Endothelial cell of umbilical vein (primary cell): ENCODE data around the gene NMT1. TPM values are rescaled to one million over a fixed set of nuclear protein-coding genes. Genes with fewer than 3 reads are reported as not detected.

Experiments used
- BruUV-seq: library from RNA; stranded (reverse); fragments of 400-500 nt; replicated peaks from 2 replicates; lab custom pipeline; 2021; lab: Mats Ljungman, UMichigan
- CTCF ChIA-PET: fragments of 300-600, 350-600 bp; sonication (Branson Sonifier 250); formaldehyde crosslinking; loops from one replicate; lab custom pipeline; 2021; ENCODE audit warnings: antibody characterized with exemption, inconsistent platforms; lab: Charles Lee
- POLR2A ChIA-PET: fragments of 300-600, 350-600 bp; sonication (Branson Sonifier 250); formaldehyde crosslinking; loops from one replicate; lab custom pipeline; 2021; ENCODE audit warnings: antibody characterized with exemption, inconsistent platforms; lab: Charles Lee
- DNase-seq: peaks from one replicate; pipeline ENCODE4 v3.0.0-alpha.2; 2011; ENCODE audit warnings: low read depth, low spot score
- FAIRE-seq: peaks from 2 replicates; lab custom pipeline; 2011; peaks lifted over from hg19 to GRCh38; lab: Jason Lieb, UNC
- H2AFZ ChIP-seq: 2 replicates; pipeline ENCODE4 v1.6.0; 2012; ENCODE audit warnings: low read depth, low read length, control low read depth, inconsistent platforms
- H3K27ac ChIP-seq: 2 replicates; pipeline ENCODE4 v1.5.1; 2011; ENCODE audit warnings: low read depth, mild to moderate bottlenecking, control low read depth, low read length, moderate library complexity; ENCODE audit not compliant: insufficient read depth
- H3K27me3 ChIP-seq, 2 experiments: 2 replicates each; pipeline versions ENCODE4 v1.6.0 to v1.6.1; 2011; ENCODE audit warnings: low read length in 2 of 2, mixed read lengths in 1 of 2; ENCODE audit not compliant: control insufficient read depth in 2 of 2, insufficient read depth in 2 of 2
- H3K36me3 ChIP-seq, 2 experiments: 2 replicates in 1 of 2; 3 replicates in 1 of 2; pipeline ENCODE4 v1.5.1; 2011; ENCODE audit warnings: low read length in 2 of 2, mild to moderate bottlenecking in 1 of 2, moderate library complexity in 1 of 2; ENCODE audit not compliant: control insufficient read depth in 2 of 2, insufficient read depth in 2 of 2; ENCODE audit errors: extremely low read depth in 1 of 2
- H3K4me1 ChIP-seq: 3 replicates; pipeline ENCODE4 v1.5.1; 2011; ENCODE audit warnings: mild to moderate bottlenecking, low read length; ENCODE audit not compliant: control insufficient read depth, insufficient read depth; ENCODE audit errors: extremely low read depth
- H3K4me2 ChIP-seq: 2 replicates; pipeline ENCODE4 v1.6.1; 2011; ENCODE audit warnings: low read length, control low read depth, mixed read lengths; ENCODE audit not compliant: insufficient read depth
- H3K4me3 ChIP-seq, 3 experiments: fragments of 200-600 bp in 1 of 3; sonication (generic), shearing (Covaris generic) in 1 of 3; replicated peaks in 1 of 3; 2 replicates each; pipeline ENCODE4 v1.5.1; 2011 to 2016; ENCODE audit warnings: control low read depth in 3 of 3, low read length in 3 of 3, mild to moderate bottlenecking in 2 of 3, inconsistent platforms in 1 of 3, low read depth in 1 of 3, moderate library complexity in 1 of 3; ENCODE audit not compliant: insufficient read depth in 1 of 3
- H3K79me2 ChIP-seq: 2 replicates; pipeline ENCODE4 v1.6.0; 2012; ENCODE audit warnings: low read length, inconsistent platforms; ENCODE audit not compliant: control insufficient read depth, insufficient read depth
- H3K9ac ChIP-seq: replicated peaks from 2 replicates; pipeline ENCODE3; 2011; ENCODE audit warnings: low read length, control low read depth; ENCODE audit not compliant: insufficient read depth; ENCODE audit errors: extremely low read depth
- H3K9me1 ChIP-seq: replicated peaks from 3 replicates; pipeline ENCODE4 v1.6.0; 2011; ENCODE audit warnings: mild to moderate bottlenecking, low read length; ENCODE audit not compliant: control insufficient read depth, insufficient read depth; ENCODE audit errors: extremely low read depth
- H3K9me3 ChIP-seq: replicated peaks from 2 replicates; pipeline ENCODE4 v1.5.1; 2012; ENCODE audit warnings: low read length, inconsistent platforms; ENCODE audit not compliant: control insufficient read depth, insufficient read depth
- H4K20me1 ChIP-seq: replicated peaks from 2 replicates; pipeline ENCODE3; 2011; ENCODE audit warnings: mild to moderate bottlenecking, low read length; ENCODE audit not compliant: control insufficient read depth, insufficient read depth; ENCODE audit errors: extremely low read depth
- CTCF ChIP-seq, 2 donors: IDR thresholded peaks; 1 replicate in 1 of 2; 2 replicates in 1 of 2; pipeline ENCODE4 v1.5.1; 2011; ENCODE audit warnings: low read length in 2 of 2, mild to moderate bottlenecking in 2 of 2, moderate library complexity in 2 of 2, control low read depth in 1 of 2, inconsistent platforms in 1 of 2, low read depth in 1 of 2; ENCODE audit not compliant: insufficient read depth in 1 of 2; ENCODE audit errors: extremely low read depth in 1 of 2
- EZH2 ChIP-seq: IDR thresholded peaks from 2 replicates; pipeline ENCODE4 v1.6.1; 2012; ENCODE audit warnings: borderline replicate concordance, low read depth, mild to moderate bottlenecking, moderate library complexity, low read length, inconsistent platforms; ENCODE audit not compliant: severe bottlenecking
- FOS ChIP-seq: IDR thresholded peaks from 2 replicates; pipeline ENCODE4 v1.6.1; 2011; ENCODE audit warnings: mild to moderate bottlenecking, low read length, moderate library complexity, borderline replicate concordance; ENCODE audit not compliant: insufficient read depth
- GATA2 ChIP-seq: IDR thresholded peaks from 2 replicates; pipeline ENCODE4 v1.7.0; 2011; ENCODE audit warnings: low read depth, mild to moderate bottlenecking, moderate library complexity, mixed read lengths, low read length; ENCODE audit not compliant: insufficient read length, insufficient read depth
- JUN ChIP-seq: IDR thresholded peaks from 2 replicates; pipeline ENCODE4 v1.6.1; 2011; ENCODE audit warnings: borderline replicate concordance, low read depth; ENCODE audit not compliant: insufficient read length, insufficient read depth
- MYC ChIP-seq: IDR thresholded peaks from one replicate; pipeline ENCODE4 v1.6.1; 2011; ENCODE audit warnings: mild to moderate bottlenecking, low read depth, low read length
- POLR2A ChIP-seq: IDR thresholded peaks from 2 replicates; pipeline ENCODE4 v1.6.1; 2012; ENCODE audit warnings: low read depth, mild to moderate bottlenecking, control low read depth, low read length
- POLR2AphosphoS5 ChIP-seq: IDR thresholded peaks from 2 replicates; pipeline ENCODE4 v1.6.1; 2012; ENCODE audit warnings: low read depth, mild to moderate bottlenecking, control low read depth, low read length, moderate library complexity; ENCODE audit not compliant: insufficient read depth
- dilution Hi-C: fragments of 300-500 bp; cut with MboI; formaldehyde crosslinking; loops from one replicate; pipeline ENCODE4 v1.15.0; 2019; ENCODE audit warnings: low sequenced_read_pairs; ENCODE audit not compliant: extremely low pct_ligation_motif_present
- intact Hi-C: fragments of 100-400 bp; cut with micrococcal nuclease; formaldehyde crosslinking; loops from one replicate; pipeline ENCODE4 v1.10.0; 2022
- polyA plus RNA-seq, 4 experiments: library from polyadenylated mRNA; depleted of rRNA in 3 of 4; stranded (reverse) in 3 of 4; unstranded in 1 of 4; fragments of >200 nt; gene quantifications; 2 replicates each; pipeline versions ENCODE4 v1.2.1 to v1.2.3, GENCODE V29; 2011 to 2012; ENCODE audit warnings: missing spikeins in 1 of 4
- total RNA-seq: library from RNA; stranded (reverse); gene quantifications from 2 replicates; pipeline ENCODE4 v1.2.3, GENCODE V29; 2021
- TF ChIP-seq, protein P1 (sequence below): IDR thresholded peaks from 2 replicates; pipeline ENCODE4 v1.6.1; 2011; ENCODE audit not compliant: insufficient read depth, insufficient read length

Gene NMT1
- total and polyA plus RNA-seq, 2 donors (not counting 3 experiments of a cell fraction or from before 2014, with no cell fraction given), result 37.6 to 135 TPM

DNA sequence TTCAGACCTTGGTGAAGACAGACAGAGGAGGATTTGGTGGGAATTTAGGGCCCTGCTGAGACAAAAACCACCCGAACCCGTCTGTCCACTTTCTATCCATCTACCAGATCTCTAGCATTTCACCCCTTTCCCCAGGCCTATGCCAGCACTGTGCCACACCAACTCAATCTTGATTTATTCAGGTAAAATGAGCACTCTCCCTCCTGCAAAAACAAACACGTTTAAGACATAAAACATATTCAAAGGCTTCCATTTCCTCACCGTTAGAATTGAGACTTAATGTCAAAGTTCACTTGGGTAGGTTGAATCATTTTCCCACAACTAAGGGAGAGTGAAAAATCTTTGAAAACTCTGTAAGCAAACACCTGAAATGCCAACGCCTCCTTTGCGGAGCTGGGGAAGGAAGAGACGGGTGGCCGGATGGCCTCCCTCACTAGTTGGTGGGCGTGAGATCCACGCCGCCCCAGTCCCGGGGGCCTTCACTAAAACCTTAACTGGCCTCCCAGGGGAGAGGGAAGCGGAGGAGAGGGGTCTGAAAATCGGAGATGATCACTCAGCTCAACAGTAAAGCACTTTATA lies 10.5 kb upstream of the NMT1 start:
- ChIA-PET POLR2A (no interaction called here), CTCF (interaction anchor here (0.8 to 2.9 kb wide), 11 partner anchors 10 to 206 kb away, joined by 3 to 9 read pairs (median 4); partner anchors contain the start of genes ACBD4 and NMT1)
- Histone ChIP-seq H3K4me3 (peak overlapping the region; percentile 41 to 97 (median 95)), H3K4me1 (peaks cover 16% of the 10 kb centered on the region), H3K27me3 (no peaks in the 10 kb centered on the region), H3K9me1 (no peaks in the 10 kb centered on the region), H3K79me2 (peaks cover 25% of the 10 kb centered on the region), H3K9me3 (no peaks in the 10 kb centered on the region), H3K36me3 (no peaks in the 10 kb centered on the region), H4K20me1 (no peaks in the 10 kb centered on the region), H3K27ac (peak overlapping the region; percentile 97), H3K4me2 (peak overlapping the region; percentile 96), H2AFZ (peak overlapping the region; percentile 95), H3K9ac (peak overlapping the region; percentile 99)
- BruUV-seq, result TSS peak; percentile 75
- FAIRE-seq, result no peak
- peak; percentile 44 for DNase-seq
- no peak for TF ChIP-seq CTCF (IDR thresholded peaks at IDR 0.05; ENCODE audit: extremely low read depth in 1 of 2, insufficient read depth in 1 of 2, low read depth in 1 of 2, low read length in 2 of 2)
- intact Hi-C loops, result loop anchor here (1.0 to 5.0 kb wide), 3 partner anchors 11 to 83 kb away; partner anchors contain the start of gene NMT1
- dilution Hi-C loops, result no loop called here

GRCh38 chr17:45051060-45051719 lies 9.9 kb upstream of the NMT1 start, which contains the start of gene DCAKD:
Gene DCAKD (minus strand): TSS chr17:45051632. CDS start chr17:45034885, 16,747 bp downstream.
- Histone ChIP-seq H3K9me1 (no peaks in the 10 kb centered on the region), H4K20me1 (no peaks in the 10 kb centered on the region), H3K27ac (peak within 1 kb of the TSS; percentile 97), H3K4me2 (peak within 1 kb of the TSS; percentile 96), H3K79me2 (peaks cover 23% of the 10 kb centered on the region), H3K4me3 (peak within 1 kb of the TSS; percentile 69 to 97 (median 95)), H3K27me3 (no peaks in the 10 kb centered on the region), H2AFZ (peak within 1 kb of the TSS; percentile 95), H3K9me3 (no peaks in the 10 kb centered on the region), H3K4me1 (peaks cover 16% of the 10 kb centered on the region), H3K36me3 (no peaks in the 10 kb centered on the region), H3K9ac (peak within 1 kb of the TSS; percentile 99)
- ChIA-PET POLR2A (no interaction called here), CTCF (interaction anchor here (0.8 to 2.9 kb wide), 11 partner anchors 9 to 207 kb away, joined by 3 to 9 read pairs (median 4); partner anchors contain the start of genes ACBD4 and NMT1)
- peak; percentile 95 for DNase-seq
- TF ChIP-seq, protein P1, sequence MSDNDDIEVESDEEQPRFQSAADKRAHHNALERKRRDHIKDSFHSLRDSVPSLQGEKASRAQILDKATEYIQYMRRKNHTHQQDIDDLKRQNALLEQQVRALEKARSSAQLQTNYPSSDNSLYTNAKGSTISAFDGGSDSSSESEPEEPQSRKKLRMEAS, result no peak
- TF ChIP-seq EZH2, result no peak
- no peak for TF ChIP-seq MYC
- TF ChIP-seq FOS, result no peak
- TF ChIP-seq POLR2AphosphoS5, result peak; percentile 93
- TF ChIP-seq GATA2, result no peak
- peak; percentile 94 for TF ChIP-seq POLR2A
- no peak for TF ChIP-seq JUN
- no peak for TF ChIP-seq CTCF (IDR thresholded peaks at IDR 0.05; ENCODE audit: extremely low read depth in 1 of 2, insufficient read depth in 1 of 2, low read depth in 1 of 2, low read length in 2 of 2)
- peak; percentile 86 for FAIRE-seq
- intact Hi-C loops, result loop anchor here (1.0 to 5.0 kb wide), 3 partner anchors 10 to 82 kb away; partner anchors contain the start of gene NMT1
- no TSS peak for BruUV-seq
- dilution Hi-C loops, result no loop called here
